VCaP (cell line): ENCODE data around the gene FAM9C.
A peak's percentile ranks its signal among the peaks of the same experiment; 100 is the strongest.

Source experiments
- H3K27ac ChIP-seq: fragments of 450-650 bp; 2 replicates; pipeline ENCODE4 v1.5.1; 2017
- TF ChIP-seq, protein P1 (sequence below): fragments of 450-650 bp; conservative IDR thresholded peaks from 2 replicates; pipeline ENCODE4 v1.5.1; 2017; ENCODE audit warnings: mild to moderate bottlenecking, moderate library complexity

Gene FAM9C

DNA sequence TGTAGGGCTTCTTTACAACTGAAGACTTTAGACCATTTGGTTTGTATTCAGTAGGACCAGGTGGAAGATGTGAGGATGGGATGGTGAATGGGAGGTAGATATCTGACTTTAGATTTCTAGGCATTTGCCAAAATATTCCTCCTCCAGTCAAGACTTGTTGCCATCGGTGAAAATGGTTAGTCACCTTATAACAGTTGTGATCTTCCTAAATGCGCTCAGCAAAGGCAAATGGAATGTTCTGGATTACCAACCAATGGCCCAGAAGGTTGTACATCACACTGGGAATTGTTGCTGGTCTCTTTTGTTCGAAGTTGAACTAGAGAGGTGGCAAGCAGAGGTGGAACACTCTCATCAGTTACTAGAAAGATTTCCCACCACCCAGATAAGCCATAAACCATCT is 35.6 kb downstream of the FAM9C start:
- H3K27ac ChIP-seq = peak overlapping the region; percentile 64; the same call in 1 of the 2 replicates

DNA sequence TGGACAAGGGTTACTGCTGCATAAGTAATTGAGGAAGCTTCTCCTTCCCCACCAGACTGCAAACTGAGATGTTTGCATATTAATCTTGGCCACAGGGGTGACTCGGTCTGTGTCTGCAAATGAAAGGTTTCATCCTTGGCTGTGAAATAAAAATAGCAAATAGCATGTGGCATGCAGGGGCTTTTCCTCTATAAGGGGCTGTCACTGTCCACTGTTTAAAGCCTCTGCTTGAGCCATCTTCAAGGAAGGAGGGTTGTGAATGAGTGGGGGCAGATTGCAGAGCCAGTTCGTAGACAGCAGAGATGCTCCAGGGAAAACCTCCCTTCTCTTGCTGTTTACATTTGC is 36.3 kb downstream of the FAM9C start:
- TF ChIP-seq, protein P1, sequence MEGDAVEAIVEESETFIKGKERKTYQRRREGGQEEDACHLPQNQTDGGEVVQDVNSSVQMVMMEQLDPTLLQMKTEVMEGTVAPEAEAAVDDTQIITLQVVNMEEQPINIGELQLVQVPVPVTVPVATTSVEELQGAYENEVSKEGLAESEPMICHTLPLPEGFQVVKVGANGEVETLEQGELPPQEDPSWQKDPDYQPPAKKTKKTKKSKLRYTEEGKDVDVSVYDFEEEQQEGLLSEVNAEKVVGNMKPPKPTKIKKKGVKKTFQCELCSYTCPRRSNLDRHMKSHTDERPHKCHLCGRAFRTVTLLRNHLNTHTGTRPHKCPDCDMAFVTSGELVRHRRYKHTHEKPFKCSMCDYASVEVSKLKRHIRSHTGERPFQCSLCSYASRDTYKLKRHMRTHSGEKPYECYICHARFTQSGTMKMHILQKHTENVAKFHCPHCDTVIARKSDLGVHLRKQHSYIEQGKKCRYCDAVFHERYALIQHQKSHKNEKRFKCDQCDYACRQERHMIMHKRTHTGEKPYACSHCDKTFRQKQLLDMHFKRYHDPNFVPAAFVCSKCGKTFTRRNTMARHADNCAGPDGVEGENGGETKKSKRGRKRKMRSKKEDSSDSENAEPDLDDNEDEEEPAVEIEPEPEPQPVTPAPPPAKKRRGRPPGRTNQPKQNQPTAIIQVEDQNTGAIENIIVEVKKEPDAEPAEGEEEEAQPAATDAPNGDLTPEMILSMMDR = no peak
- peak overlapping the region; percentile 64 for H3K27ac ChIP-seq

More for the DNA sequence above, 35.6 kb downstream of the FAM9C start:
- TF ChIP-seq, protein P1 = no peak

DNA sequence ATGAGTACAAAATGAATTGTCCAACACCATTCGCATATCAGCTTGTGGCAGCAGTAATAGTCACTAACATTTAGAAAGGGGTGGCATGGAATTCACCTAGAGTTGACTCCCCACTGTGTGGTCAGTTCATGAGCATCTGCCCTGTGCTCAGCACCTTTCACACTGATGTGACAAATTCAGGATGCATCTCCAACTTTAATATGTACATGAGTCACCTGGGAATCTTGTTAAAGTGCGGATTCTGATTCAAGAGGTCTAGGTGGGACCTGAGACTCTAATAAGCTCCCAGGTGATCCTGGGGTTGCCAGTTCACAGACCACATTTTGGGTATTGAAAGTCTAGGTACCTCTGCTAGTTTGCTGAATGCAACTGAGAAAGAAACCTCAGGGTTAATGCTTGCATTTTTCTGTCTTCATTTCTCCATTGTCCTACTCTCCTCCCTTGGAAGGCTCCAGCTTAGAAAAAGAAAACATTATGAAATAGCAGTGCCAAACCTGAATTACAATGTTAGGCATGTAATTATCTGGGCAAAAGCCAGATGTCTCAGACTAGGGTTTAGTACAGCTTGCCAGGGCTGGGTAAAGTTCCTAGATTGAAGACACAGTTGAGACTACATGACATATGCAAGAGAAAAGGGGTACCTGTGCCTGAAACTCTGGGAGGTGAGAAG is 36.8 kb downstream of the FAM9C start:
- H3K27ac ChIP-seq = peak overlapping the region; percentile 64
- TF ChIP-seq, protein P1 = no peak

DNA sequence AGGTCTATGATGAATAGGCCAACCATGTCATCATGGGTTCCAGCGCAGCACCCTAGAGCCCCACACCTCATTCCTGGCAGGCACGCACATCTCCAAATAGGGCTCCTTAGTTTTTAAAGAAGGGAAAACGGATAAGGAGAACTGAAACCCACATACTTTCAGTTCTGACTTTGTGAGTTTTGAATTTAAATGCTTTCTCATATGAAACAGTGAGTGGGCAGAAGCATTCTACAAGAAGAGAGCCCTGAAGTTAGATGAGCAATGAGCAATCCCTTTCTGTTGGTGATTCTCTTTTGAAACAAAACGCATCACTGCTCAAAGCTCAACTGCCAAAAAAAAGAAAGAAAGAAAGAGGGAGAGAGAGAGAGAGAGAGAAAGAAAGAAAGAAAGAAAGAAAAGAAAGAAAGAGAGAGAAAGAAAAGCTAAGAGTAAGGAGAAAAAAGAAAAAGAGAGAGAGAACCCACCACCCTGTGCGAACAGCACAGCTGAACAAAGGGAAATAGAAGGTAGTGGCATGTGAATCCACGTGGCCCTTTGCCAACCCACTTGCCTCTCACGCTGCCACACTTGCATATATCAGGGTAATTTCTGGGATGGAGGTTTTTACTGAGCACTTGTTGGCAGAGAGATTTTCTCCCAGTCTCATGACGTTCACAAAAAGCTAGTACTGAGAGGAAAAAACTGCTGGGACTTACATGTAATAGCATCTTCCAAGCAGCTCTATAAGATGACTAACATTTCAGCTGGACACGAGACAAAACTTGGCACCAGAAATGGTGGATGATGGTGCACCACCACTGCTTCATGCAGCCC is 38.6 kb downstream of the FAM9C start:
- H3K27ac ChIP-seq = peak overlapping the region; percentile 19; the same call in 1 of the 2 replicates
- TF ChIP-seq, protein P1 = no peak

DNA sequence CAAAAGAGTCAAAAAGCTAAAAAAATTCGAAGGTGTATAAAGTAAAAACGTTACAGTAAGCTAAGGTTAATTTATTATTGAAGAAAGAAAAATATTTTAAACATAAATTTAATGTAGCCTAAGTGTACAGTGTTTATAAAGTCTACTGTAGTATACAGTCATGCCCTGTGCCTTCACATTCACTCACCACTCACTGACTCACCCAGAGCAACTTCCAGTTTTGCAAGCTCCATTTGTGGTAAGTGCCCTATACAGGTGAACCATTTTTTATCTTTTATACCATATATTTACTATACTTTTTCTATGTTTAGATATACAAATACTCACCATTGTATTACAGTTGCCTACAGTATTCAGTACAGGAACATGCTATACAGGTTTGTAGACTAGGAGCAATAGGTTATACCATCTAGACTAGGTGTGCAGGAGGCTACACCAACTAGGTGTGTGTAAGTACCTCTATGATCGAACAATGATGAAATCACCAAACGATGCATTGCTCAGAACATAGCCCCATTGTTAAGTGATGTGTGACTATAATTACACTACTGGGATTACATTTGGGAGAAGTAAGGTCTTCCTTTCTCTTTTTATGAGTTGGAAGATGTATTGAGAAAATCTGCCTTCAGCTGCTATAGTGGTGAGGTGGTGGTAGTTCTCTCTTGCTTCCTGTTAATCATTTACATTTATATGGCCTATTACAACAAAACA is 42.3 kb downstream of the FAM9C start:
- H3K27ac ChIP-seq = peak overlapping the region; percentile 92
- TF ChIP-seq, protein P1 = no peak

DNA sequence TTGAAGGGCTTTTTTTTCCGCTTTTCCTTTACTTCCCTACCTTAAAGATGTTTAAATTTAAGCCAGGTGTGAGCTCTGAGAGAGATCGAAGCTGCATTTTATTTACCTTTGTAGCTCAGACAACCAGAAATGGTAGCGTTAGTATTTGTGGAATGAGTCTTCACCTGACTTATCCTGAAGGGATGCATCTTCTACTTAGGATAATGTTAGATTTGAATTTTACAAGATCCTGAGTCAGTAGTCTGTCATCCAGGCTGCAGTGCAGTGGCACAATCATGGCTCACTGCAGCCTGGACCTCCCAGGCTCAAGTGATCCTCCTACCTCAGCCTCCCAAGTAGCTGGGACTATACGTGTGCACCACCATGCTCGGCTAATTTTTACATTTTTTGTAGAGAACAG is 43.3 kb downstream of the FAM9C start:
- H3K27ac ChIP-seq = peak overlapping the region; percentile 92
- TF ChIP-seq, protein P1 = no peak

DNA sequence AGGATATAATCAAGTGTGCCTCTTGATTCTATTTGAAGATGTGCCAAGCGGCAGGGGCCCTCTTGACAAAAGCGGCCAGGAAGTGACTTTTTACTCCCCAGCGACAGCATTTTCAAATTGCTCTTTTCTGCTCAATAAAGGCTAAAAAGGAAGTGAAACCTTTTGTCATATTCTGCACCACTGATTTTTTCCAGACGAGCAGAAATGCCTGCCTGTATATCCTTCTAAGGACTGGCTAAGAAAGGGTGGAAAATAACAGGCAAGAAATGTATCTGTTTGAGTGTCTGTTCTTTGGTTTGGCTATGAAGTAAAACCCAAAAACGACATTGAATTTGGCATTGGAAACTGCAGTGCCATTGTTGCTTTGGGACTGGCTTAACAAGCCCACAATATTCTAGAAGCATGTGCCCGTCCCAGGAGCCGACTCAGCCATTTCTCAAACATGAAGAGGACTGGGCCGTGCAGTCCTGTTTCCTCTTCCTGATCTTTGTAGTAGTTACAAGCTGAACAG is 44.1 kb downstream of the FAM9C start:
- TF ChIP-seq, protein P1 = no peak
- H3K27ac ChIP-seq = peak overlapping the region; percentile 92
